GM18858 (cell line): Measurements from ENCODE around the gene EIF4G3.
"Not testable (repeated sequence)": the region's sequence is repeated elsewhere in the genome, so short reads cannot be mapped to it uniquely, and the experiment has no call there.

Experiments
- ATAC-seq: cut with Tn5 transposase; IDR thresholded peaks from one replicate; pipeline ENCODE4 v1.9.1; 2021; ENCODE audit not compliant: unreplicated experiment

EIF4G3 gene

DNA sequence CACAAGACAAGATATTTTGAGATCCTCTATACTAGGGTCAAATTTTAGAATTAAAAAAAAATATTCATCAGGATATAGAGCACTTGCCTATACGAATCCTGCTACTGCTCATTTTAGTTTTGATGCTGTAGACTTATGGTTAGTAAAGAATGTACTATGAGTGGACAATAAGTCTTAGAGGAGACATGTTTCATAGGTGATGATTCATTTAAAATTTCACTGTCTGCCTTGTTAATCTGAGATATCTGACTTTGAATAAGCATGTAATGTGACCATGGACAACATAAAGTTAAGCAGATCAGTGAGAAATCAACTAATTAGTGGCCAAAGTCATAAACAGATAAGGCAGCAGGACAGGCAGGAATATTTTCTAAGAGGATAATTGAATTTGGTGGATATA is 282.8 kb downstream of the EIF4G3 start:
- ATAC-seq: no peak

DNA sequence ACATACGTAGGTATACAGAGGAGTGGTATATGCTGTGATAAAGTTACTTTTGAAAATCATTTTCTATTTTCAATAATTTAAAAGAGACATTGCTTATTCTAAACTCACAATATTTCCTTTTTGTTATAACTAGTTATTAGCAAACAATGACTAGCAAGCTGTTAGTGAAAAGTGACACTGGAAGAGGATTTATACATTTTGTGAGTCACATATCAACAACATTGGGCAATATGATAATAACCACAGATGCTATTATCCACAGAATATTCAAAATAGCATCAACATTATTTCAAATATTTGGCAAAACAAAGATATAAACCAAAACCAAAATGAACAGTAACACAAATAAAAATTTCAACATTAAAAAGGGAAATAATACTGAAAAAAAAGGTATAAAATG is 285.6 kb downstream of the EIF4G3 start:
- no peak for ATAC-seq

DNA sequence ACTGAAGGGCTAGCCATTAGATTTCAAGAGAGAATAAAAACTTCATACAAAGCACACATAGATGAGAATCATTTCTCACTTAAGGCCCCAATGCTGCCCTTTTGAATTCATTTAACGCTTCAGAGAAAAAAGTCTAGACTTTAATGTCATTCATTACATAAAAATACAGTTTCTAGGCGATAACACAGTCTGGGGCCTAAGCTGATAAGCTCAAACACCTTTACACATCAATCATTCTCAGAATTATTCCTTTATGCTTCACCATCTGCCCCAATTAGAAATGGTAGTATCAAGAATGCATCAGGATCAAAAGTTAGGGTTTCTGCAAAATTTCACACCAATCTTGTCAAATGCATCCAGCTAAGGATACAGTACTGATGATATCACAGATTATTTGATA is 289.5 kb downstream of the EIF4G3 start:
- no peak for ATAC-seq

DNA sequence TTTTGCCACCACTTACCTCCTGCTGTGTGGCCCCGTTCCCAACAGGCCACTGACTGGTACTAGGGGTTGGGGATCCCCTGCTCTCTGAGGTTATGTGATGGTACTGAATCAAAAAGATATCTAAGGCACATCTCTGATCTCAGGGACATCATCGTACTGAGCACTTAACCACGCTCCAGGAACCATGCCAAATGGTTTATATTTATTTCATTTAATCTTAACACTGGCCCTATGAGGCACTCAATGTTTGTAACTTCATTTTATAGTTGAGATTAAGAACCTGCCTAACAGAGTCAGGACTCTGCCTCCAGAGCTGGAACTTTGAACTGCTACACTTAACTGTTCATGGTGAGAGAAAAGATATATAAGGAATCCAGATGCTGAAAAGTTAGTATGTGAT is 291.6 kb downstream of the EIF4G3 start:
- no peak for ATAC-seq

DNA sequence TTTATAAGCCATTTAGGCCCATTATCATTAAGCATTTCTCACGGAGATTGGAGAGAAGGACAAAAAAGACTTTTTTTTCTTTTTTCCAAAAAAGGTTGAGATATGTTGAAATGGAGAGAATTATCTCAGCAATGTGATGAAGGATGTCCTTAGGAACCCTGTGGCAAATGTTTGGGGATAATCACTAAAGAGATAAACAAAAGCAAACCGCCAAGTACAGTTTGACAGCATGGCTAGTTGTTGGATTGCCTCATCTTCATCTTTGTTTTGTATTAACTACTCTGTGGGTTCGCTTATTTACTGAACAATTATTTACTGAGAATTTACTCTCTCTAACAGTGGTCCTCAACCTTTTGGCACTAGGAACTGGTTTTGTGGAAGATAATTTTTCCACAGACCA is 292.2 kb downstream of the EIF4G3 start:
- no peak for ATAC-seq

DNA sequence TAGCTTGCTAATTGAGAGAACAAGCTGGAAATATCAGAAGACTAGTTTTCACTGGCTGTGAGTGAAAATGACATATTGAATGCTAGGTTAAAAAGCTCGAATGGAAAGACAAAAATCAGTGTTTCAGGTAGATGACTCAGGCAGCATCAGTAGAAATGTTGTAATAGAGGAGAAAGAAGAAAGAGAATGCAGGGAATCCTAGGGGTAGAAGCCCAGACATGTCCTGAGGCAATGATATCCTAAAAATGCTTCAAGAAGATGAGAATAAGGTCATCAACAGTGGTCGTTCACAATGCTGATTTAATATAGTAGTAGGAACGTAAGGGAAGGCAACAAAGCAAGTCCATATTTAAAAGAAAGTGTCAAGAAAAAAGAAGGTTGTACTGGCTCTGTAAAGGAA is 292.9 kb downstream of the EIF4G3 start:
- ATAC-seq: no peak

DNA sequence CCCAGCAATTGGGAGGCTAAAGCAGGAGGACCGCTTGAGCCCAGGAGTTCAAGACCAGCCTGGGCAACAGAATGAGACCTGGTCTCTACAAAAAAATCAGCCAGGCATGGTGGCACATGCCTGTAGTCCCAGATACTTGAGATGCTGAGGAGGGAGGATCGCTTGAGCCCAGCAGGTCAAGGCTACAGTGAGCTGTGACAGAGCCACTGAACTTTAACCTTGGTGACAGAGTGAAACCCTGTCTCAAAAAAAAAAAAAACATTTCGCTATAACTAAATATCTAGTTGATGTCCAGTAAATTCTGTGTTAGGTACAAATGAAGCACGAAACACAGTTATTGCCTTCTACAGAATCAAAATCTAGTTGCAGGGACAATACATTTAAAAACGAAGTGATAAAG is 293.9 kb downstream of the EIF4G3 start:
- ATAC-seq: no peak

DNA sequence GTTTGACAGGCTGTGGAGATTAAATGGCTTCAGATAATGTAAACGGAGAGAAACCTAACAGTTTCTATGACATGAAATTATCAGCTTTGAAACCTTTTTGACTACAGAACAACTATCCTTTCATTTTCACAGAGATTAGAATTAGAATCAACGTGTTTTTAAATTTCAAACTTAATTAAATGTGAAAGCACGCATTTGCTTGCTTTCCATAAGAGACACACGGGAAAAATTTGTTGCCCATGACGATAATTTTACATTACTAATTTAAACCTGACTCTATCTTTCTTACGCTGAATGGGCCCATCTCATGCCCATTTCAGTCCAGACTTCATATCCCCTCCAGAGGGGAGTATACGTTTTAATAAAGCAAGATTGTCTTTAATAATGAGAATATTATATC is 297.9 kb downstream of the EIF4G3 start:
- ATAC-seq: no peak

DNA sequence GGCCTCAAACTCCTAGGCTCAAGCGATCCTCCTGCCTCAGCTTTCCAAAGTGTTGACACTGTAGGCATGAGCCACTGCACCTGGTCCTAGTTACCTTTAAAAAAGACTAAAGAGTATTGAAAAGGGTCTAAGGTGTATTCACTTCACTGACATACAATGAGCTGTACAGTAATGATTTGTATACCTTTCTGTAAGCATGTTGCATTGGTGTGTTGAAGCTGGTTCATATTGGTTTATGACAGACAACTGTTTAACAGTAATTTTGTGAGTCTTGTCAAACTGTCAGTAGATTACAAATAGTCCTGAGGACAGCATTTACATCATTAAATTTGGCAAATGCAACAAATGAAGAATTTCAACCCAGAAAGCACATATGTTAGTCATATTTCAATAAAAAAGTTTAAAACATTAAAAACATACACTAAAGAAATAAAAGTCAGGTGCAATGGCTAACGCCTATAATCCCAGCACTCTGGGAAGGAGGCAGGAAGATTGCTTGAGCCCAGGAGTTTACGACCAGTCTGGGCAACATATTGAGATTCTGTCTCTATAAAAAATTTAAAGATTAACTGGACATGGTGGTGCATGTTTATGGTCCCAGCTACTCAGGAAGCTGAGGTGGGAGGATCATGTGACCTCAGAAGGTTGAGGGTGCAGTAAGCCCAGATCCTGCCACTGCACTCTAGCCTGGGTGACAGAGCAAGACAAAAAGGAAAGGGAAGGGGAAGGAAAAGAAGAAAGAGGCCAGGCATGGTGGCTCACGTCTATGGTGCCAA is 301.3 kb downstream of the EIF4G3 start:
- no peak for ATAC-seq

DNA sequence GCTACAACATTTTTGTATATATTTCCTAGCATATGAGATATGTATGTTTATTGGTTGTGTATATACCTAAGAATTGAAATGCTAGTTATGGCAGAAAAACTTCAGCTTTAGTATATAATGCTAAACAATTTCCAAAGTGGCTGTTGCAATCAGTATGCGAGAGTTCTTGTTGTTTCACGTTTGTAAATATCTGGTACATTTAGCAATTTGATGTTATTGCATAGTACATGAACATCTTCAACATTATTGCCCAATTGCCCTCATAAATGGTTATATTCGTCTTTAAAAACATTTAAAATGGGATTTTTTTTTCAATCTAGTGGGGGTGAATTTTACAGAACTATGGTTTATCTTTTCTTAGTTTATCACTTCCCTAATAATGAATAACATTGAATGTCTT is 303.4 kb downstream of the EIF4G3 start:
- no peak for ATAC-seq

DNA sequence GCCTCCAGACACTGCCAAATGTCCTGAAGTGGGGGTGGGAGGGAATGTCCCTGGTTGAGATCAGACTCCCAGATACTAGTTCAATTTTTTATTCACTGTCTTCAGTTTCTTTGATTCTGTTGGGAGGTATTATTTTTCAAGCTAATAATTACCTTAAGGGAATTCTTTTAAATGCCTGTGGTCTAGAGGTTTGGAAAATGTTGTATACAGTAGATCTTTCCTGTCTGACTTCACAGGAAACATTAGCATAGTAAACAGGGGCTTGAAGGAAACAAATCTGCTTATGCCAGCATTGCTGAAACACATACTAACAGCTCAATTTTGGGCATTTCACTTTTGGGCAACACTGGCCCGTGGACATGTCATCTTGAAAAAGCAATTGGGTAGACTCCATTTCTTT is 305.3 kb downstream of the EIF4G3 start:
- no peak for ATAC-seq

DNA sequence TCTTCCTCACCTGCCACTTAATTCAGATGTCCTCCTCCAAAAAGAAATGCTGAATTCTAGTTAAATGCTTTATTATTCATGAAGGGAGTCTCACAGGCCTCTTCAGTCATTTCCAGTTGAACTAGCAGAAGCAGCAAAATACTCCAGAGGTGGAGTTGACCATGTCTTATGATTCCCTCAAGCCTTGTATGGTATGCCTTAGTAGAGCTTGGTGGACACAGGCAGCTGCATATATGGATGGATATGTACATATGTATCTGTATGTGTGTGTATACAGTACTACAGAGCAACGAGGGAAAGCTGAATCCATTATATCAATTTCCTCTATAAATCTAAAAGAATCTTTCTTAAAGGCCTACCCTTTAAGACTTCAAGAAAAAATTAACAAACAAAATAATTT is 306.0 kb downstream of the EIF4G3 start:
- ATAC-seq: no peak

DNA sequence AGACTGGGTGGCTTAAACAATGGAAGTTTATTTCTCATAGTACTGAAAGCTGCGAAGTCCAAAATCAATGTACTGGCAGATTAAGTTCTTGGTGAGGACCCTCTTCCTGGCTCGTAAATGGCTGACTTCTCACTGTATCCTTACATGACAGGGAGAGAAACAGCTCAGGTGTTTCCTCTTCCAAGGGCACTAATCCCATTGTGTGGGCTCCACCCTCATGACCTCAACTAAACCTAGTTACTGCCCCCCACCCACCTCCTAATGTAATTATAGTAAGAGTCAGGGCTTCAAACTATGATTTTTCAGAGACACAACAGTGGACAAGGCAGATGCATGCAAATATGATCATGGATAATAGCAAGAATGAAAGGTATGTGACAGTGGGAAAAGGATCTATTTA is 308.4 kb downstream of the EIF4G3 start:
- no peak for ATAC-seq

DNA sequence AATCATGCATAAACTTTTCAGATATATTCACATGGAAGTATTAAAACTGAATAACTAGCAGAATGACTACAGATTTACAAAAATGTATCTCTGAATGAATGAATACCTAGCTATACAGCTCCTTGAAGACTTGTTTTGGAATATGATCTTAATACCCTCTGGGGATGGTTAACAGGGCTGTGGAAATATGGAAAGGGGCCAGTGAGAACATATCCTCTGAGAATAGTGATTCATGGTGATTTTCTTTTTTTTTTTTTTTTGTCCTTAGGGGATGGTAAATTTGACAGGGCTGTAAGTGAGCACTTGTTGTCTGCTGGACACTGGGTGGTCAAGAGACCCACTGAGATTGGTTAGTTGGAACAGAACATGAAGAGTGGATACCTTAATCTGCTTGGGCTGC is 308.9 kb downstream of the EIF4G3 start:
- ATAC-seq: no peak

DNA sequence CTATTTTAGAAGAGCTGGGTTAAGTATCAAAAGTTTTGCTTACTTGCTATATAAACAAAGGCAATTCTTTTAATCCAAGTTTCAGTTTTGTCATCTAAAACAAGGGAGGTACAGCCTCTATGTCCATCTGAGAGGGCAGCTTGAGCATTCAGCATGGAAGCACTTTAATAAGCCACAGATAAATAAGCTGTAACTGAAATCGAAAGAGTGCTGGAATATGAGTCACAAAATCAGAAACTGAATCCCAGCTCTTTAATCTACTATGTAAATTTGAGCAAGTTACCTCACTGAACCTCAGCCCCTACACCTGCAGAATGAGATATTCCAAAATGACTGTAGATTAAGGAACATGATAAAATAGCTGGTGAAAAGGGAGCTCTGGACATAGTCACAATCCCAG is 309.6 kb downstream of the EIF4G3 start:
- no peak for ATAC-seq

DNA sequence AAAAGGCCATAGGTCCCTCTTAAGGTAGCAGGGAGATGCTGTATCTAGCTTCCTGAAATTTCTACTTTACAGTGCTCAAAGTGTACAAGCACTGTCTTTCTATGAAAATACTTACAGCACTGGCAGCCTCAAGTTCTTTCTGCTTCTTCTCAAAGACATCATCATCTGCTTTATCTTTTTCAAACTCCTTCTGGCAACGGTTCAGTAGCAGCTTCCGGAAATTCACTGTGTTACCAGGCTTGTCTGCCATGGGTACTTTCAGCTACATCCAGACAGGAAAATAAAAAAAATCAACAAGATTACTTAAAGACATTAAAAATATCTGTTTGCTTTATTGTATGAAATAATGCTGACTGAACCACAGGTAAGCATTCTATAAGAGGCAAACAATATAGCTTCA is 311.7 kb downstream of the EIF4G3 start:
- ATAC-seq: no peak

DNA sequence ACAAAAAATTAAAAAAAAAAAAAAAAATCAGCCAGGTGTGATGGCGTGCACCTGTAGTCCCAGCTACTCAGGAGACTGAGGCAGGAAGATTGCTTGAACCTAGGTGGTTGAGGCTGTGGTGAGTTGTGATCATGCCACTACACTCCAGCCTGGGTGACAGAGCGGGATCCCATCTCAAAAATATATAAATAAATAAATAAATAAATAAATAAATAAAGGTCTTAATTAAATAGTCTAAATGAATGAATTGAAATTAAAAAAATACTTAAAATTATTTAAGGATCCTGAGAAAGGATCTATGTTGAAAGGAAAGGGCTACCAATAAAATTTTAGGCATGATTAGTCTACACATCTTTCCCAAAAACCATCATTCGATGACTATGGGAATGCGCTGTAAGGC is 322.2 kb downstream of the EIF4G3 start:
- no peak for ATAC-seq

DNA sequence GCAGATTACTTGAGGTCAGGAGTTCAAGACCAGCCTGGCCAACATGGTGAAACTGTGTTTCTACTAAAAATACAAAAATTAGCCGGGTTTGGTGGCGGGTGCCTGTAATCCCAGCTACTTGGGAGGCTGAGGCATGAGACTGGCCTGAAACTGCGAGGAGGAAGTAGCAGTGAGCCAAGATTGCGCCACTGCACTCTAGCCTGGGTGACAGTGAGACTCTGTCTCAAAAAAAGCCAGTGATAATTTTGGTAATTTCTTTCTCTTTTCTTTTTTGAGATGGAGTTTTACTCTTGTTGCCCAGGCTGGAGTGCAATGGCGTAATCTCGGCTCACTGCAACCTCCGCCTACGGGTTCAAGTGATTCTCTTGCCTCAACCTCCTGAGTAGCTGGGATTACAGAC is 324.9 kb downstream of the EIF4G3 start:
- not testable (repeated sequence) for ATAC-seq

DNA sequence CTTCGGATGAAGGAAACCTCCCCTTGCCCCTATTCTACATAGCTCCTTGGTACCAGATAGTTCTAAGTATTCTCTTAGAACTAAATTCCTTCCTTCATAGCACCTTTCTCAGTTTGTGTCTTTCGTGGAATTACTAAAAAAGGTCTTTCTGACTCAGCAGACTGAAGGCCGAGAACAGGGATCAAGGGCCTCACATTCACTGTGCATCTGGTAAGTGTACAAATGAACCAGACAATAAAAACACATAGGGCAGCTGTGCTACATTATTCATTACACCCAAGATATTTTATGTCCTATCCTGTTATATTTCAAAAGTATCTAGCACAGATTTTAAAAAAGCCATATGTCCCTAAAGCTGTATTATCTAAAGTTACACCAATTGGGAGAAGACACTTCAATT is 326.7 kb downstream of the EIF4G3 start:
- ATAC-seq: no peak

DNA sequence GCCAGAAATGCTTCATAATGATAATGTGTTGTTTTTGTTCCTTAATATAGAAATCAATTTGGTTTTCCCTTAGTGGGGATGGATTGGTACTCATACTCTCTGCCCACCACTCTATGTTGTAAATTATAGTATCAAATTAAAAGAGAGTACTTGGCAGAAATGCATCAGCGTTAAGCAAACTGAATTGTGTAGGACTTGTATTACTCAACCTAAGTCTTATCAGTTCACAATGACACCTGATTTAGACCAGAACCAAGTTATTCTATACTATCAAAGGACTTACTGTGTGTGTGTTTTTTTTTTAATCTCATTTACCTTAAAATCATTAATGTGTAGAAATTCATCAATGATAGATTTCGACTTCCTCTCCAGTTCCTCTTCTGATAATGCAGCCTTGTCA is 327.6 kb downstream of the EIF4G3 start:
- ATAC-seq: no peak

DNA sequence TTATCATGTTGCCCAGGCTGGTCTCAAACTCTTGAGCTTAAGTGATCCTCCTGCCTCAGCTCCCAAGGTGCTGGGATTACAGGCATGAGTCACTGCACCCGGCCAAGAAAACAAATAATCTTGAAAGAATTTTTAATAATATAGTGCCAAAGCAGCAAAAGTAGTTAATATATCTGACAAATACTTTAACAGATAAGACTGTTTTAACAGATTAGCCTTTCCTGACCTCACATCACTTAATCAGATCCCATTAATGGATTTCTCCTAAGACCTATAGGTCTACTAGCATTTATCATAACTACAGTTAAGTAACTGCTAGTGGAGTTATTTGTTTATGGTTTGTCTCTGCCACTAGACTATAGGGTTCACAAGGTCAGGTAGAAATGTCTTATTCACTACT is 328.5 kb downstream of the EIF4G3 start:
- ATAC-seq: no peak

DNA sequence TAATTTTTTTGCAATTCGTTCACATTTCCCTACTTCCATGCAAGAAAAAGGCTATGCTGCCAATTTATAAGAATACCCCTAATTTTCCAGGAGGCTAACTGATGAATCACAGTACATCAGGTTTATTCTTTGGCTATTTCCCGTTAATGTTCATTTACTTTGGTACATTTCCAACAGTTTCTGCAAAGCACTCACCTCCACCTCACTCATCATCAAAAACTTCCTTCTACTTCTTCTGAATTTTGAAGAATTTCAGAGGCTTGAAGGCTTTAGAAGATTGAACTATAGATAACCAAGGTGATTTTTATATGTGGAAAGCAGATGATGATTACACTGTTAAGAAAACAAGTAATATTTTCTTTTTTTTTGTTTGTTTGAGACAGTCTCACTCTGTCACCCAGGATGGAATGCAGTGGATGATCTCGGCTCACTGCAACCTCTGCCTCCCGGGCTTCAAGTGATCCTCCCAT is 329.1 kb downstream of the EIF4G3 start:
- ATAC-seq: no peak
